ENCODE results near the gene PCLAF. TPM values are rescaled to one million over a fixed set of nuclear protein-coding genes. Genes with fewer than 3 reads are reported as not detected.
"Not testable (repeated sequence)": the region's sequence is repeated elsewhere in the genome, so short reads cannot be mapped to it uniquely, and the experiment has no call there.

PCLAF gene
- total RNA-seq, 4 donors from 2014 or later: 2.5 to 13.1 (median 3.0) TPM

- Histone ChIP-seq H3K4me1 (no peaks in the 10 kb centered on the region), H3K36me3 (peaks cover 80% of the 10 kb centered on the region)
- TF ChIP-seq POLR2AphosphoS5 (IDR thresholded peaks at IDR 0.05) (no peak), CTCF (IDR thresholded peaks at IDR 0.05) (no peak), EP300 (IDR thresholded peaks at IDR 0.05) (no peak), POLR2A (IDR thresholded peaks at IDR 0.05) (no peak)
These were observed 42.7 kb upstream of the PCLAF start for GRCh38 chr15:64423970-64424369.

GRCh38 chr15:64422697-64423096, 41.5 kb upstream of the PCLAF start:
- Histone ChIP-seq H3K27me3 (no peaks in the 10 kb centered on the region), H3K36me3 (peaks cover 80% of the 10 kb centered on the region), H3K4me1 (no peaks in the 10 kb centered on the region), H3K27ac (no peak overlapping the region), H3K9me3 (no peaks in the 10 kb centered on the region), H3K4me3 (no peak overlapping the region)
- no peak for TF ChIP-seq POLR2A (IDR thresholded peaks at IDR 0.05)
- no peak for TF ChIP-seq POLR2AphosphoS5 (IDR thresholded peaks at IDR 0.05)
- no peak for TF ChIP-seq CTCF (IDR thresholded peaks at IDR 0.05)
- no peak for TF ChIP-seq EP300 (IDR thresholded peaks at IDR 0.05)
- 88% methylated on average over 2 of the region's 2 CpGs for WGBS
- DNase-seq (ENCODE audit: low spot score in 2 of 2): no peak

More at GRCh38 chr15:64423970-64424369, 42.7 kb upstream of the PCLAF start:
- Histone ChIP-seq H3K4me3 (no peak overlapping the region), H3K27ac (no peak overlapping the region), H3K27me3 (no peaks in the 10 kb centered on the region), H3K9me3 (no peaks in the 10 kb centered on the region)
- 89% methylated on average over 6 of the region's 6 CpGs for WGBS
- DNase-seq (ENCODE audit: low spot score in 2 of 2): no peak

- no peak overlapping the region for H3K27ac ChIP-seq
- no peaks in the 10 kb centered on the region for H3K4me1 ChIP-seq
- 53% methylated on average over 2 of the region's 2 CpGs for WGBS
- no peaks in the 10 kb centered on the region for H3K9me3 ChIP-seq
- TF ChIP-seq CTCF (IDR thresholded peaks at IDR 0.05) (no peak), POLR2AphosphoS5 (IDR thresholded peaks at IDR 0.05) (no peak), POLR2A (IDR thresholded peaks at IDR 0.05) (no peak), EP300 (IDR thresholded peaks at IDR 0.05) (no peak)
- no peak overlapping the region for H3K4me3 ChIP-seq
- DNase-seq (ENCODE audit: low spot score in 2 of 2): no peak
- H3K27me3 ChIP-seq: no peaks in the 10 kb centered on the region
- peaks cover 85% of the 10 kb centered on the region for H3K36me3 ChIP-seq
These were observed 31.0 kb upstream of the PCLAF start for GRCh38 chr15:64412216-64412615.

GRCh38 chr15:64400583-64400982, 19.3 kb upstream of the PCLAF start:
- TF ChIP-seq CTCF (IDR thresholded peaks at IDR 0.05): no peak
- TF ChIP-seq EP300 (IDR thresholded peaks at IDR 0.05): no peak
- no peak for TF ChIP-seq POLR2AphosphoS5 (IDR thresholded peaks at IDR 0.05)
- TF ChIP-seq POLR2A (IDR thresholded peaks at IDR 0.05): no peak
- Histone ChIP-seq H3K4me1 (no peaks in the 10 kb centered on the region), H3K27me3 (no peaks in the 10 kb centered on the region), H3K9me3 (no peaks in the 10 kb centered on the region), H3K4me3 (no peak overlapping the region), H3K27ac (no peak overlapping the region), H3K36me3 (peaks cover 91% of the 10 kb centered on the region)
- no peak for DNase-seq (ENCODE audit: low spot score in 2 of 2)
- WGBS: 93% methylated on average over 2 of the region's 2 CpGs

- no peak overlapping the region for H3K27ac ChIP-seq
- H3K9me3 ChIP-seq: no peaks in the 10 kb centered on the region
- WGBS: 100% methylated on average over 2 of the region's 2 CpGs
- no peak for DNase-seq (ENCODE audit: low spot score in 2 of 2)
- H3K27me3 ChIP-seq: no peaks in the 10 kb centered on the region
- H3K36me3 ChIP-seq: peaks cover 96% of the 10 kb centered on the region
- H3K4me3 ChIP-seq: no peak overlapping the region
- no peak for TF ChIP-seq POLR2A (IDR thresholded peaks at IDR 0.05)
- no peak for TF ChIP-seq EP300 (IDR thresholded peaks at IDR 0.05)
- TF ChIP-seq POLR2AphosphoS5 (IDR thresholded peaks at IDR 0.05): no peak
- H3K4me1 ChIP-seq: no peaks in the 10 kb centered on the region
These were observed 17.3 kb upstream of the PCLAF start for GRCh38 chr15:64398575-64398974.

- no peak for DNase-seq (ENCODE audit: low spot score in 2 of 2)
- no peak for TF ChIP-seq POLR2AphosphoS5 (IDR thresholded peaks at IDR 0.05)
- no peak for TF ChIP-seq EP300 (IDR thresholded peaks at IDR 0.05)
- no peak for TF ChIP-seq CTCF (IDR thresholded peaks at IDR 0.05)
- TF ChIP-seq POLR2A (IDR thresholded peaks at IDR 0.05): no peak
- H3K9me3 ChIP-seq: no peaks in the 10 kb centered on the region
- H3K4me1 ChIP-seq: no peaks in the 10 kb centered on the region
- peaks cover 79% of the 10 kb centered on the region for H3K36me3 ChIP-seq
- H3K4me3 ChIP-seq: no peak overlapping the region
- WGBS: 94% methylated on average over 5 of the region's 5 CpGs
- H3K27me3 ChIP-seq: no peaks in the 10 kb centered on the region
- no peak overlapping the region for H3K27ac ChIP-seq
These were observed 15.5 kb upstream of the PCLAF start for GRCh38 chr15:64396789-64397188.

- not testable (repeated sequence) for H3K4me3 ChIP-seq; H3K27ac ChIP-seq; H3K9me3 ChIP-seq; DNase-seq (ENCODE audit: low spot score in 2 of 2); H3K27me3 ChIP-seq
- WGBS: 79% methylated on average over 3 of the region's 3 CpGs
- peaks cover 12% of the 10 kb centered on the region for H3K4me1 ChIP-seq
- H3K36me3 ChIP-seq: peaks cover 42% of the 10 kb centered on the region
These were observed 11.2 kb upstream of the PCLAF start for GRCh38 chr15:64392471-64392870.
